Skin epidermis (tissue), 12 donors: Measurements from ENCODE around the gene STRC.
"Not testable (repeated sequence)": the region's sequence is repeated elsewhere in the genome, so short reads cannot be mapped to it uniquely, and the experiment has no call there.

Source experiments
- H3K27ac ChIP-seq, 21 experiments: fragments of 200-600 bp; sonication (generic) in 11 of 21; one replicate each; pipeline ENCODE4 v1.5.0; 2020; ENCODE audit warnings: mild to moderate bottlenecking in 3 of 21, inconsistent platforms in 2 of 21, moderate library complexity in 2 of 21
- H3K4me3 ChIP-seq, 7 experiments: fragments of 200-600 bp; sonication (generic) in 2 of 7; one replicate each; pipeline ENCODE4 v1.5.0; 2020; ENCODE audit warnings: inconsistent platforms in 2 of 7, mild to moderate bottlenecking in 2 of 7, moderate library complexity in 1 of 7

STRC gene

GRCh38 chr15:43618700-43619099, at the start of gene STRC:
TSS of gene STRC (minus strand) at chr15:43618800. CDS start at chr15:43618722, 78 bp downstream.
- H3K27ac ChIP-seq, H3K4me3 ChIP-seq: not testable (repeated sequence)

GRCh38 chr15:43666177-43666576, 47.6 kb upstream of the STRC start:
- not testable (repeated sequence) for H3K27ac ChIP-seq, H3K4me3 ChIP-seq

DNA sequence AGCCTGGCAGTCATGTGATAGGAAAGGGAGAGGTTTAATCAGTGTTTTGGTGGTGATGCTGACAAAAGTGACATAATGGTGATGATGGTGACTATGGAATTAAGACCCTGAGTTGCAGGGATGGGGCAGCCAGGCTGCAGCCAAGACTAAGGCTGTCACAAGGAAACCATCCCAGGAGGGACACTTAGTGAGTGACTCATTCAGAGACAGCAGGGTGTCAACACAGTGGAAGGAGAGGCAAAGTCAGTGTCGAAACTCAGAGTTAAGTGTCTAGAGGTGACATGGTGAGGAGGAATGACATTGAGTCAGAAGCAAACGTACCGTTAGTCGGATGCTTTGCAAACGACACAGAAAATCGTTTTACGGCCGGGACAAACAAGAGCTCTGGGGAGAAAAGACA, 44.7 kb upstream of the STRC start:
- not testable (repeated sequence) for H3K4me3 ChIP-seq, H3K27ac ChIP-seq

DNA sequence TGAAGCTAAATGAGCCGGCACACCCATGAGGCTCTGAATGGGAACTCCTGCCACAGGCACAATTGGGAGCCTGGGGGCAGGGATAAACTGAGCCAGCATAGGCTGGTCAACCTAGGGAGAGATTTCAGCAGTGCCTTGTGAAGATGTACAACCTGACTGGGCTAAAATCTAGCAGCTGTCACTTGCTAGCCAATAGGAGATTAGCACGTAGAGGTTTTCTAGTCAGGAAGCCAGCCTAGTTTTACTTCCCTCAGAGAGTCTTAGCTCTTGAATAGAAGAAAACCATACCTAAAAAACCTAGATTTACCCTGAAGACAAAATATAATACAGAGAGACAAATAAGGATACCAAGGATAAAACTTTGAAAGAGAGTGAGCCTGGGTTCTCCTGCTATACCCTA, 43.7 kb upstream of the STRC start:
- not testable (repeated sequence) for H3K4me3 ChIP-seq

GRCh38 chr15:43659727-43660126, 41.1 kb upstream of the STRC start:
- H3K4me3 ChIP-seq, H3K27ac ChIP-seq: not testable (repeated sequence)

More for the DNA sequence above, 43.7 kb upstream of the STRC start:
- H3K27ac ChIP-seq = not testable (repeated sequence)

- H3K27ac ChIP-seq, H3K4me3 ChIP-seq: not testable (repeated sequence)
Measured at GRCh38 chr15:43649430-43649926, 30.9 kb upstream of the STRC start.

DNA sequence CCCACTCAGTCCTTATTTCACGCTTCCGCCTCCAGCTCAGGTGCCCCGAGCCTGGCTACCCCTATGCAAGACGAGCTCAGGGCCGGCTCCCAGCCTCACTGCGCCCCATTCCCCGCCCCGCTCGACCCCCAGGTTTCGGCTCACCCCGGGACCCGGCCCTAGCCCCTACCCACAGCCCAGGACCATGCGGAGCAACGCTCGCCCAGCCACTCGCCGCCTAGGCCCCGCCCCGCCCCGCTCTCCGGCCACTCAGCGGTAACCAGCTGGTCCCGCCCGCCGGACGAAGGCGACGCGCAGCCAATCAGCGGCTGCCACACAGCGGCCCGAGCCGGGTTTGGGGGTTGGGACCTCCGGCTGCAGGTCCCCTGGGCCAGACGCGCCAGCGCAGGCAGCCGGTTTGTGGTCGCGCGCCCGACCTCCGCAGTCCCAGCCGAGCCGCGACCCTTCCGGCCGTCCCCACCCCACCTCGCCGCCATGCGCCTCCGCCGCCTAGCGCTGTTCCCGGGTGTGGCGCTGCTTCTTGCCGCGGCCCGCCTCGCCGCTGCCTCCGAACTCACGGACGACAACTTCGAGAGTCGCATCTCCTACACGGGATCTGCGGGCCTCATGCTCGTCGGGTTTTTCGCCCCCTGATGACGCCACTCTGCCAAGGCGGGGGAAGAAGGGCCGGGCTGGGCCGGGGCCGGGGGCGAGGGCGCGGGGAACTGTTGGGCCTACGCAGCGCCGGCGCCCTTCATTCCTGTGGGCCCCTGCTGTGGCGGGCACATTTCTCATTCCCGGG, 30.2 kb upstream of the STRC start, which contains the start of gene CATSPER2:
Gene CATSPER2, minus strand, starts transcription at position 196 of the 781 bp plus-strand sequence. CDS start 783 bp downstream, outside the sequence.
- Histone ChIP-seq H3K4me3 (no peak within 1 kb of the TSS), H3K27ac (no peak within 1 kb of the TSS)

DNA sequence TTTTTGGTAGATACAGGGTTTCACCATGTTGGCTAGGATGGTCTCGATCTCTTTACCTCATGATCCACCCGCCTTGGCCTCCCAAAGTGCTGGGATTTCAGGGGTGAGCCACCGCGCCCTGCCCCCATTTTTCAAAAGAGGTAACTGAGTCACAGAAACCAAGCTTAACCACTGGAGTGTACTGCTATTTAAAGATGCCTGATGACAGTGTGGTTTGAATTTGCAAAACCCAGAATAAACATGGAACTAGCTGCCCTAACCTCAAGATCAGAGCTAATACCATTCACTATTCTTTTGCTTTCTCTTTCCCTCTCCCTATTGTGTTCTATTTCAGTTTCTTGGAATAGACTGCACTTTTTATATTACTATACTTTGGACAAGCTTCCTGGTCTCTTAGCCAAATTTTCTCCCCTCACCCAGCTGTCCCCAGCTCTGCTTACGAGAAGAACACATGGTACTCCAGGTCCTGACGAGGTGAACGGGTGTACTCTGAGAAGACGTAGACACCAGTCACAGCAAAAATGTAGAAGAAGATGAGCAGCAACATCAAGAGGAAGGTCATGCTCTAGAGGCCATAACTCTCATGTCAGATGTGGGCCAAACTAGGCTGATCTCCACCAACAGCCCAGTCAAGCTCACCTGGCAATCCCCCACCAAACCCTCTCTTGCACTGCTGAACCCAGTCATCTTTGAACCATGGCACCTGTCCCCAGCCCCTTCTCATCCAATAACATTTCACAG, 20.0 kb upstream of the STRC start:
- H3K27ac ChIP-seq, H3K4me3 ChIP-seq: not testable (repeated sequence)

DNA sequence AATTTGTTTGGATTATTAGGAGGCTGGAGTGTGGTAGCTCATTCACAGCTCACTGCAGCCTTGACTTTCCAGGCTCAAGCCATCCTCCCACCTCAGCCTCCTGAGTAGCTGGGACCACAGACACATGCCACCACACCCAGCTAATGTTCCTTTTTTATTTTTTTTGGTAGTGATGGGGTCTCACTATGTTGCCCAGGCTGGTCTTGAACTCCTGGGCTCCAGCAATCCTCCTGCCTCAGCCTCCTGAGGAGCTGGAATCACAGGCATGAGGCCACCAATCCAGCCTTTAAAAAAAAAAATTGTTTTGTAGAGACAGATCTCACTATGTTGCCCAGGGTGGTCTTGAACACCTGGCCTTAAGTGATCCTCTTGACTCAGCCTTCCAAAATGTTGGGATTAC, 8.3 kb upstream of the STRC start:
- not testable (repeated sequence) for H3K4me3 ChIP-seq, H3K27ac ChIP-seq

GRCh38 chr15:43625106-43625505, 6.5 kb upstream of the STRC start:
- Histone ChIP-seq H3K4me3 (no peak overlapping the region), H3K27ac (no peak overlapping the region)

DNA sequence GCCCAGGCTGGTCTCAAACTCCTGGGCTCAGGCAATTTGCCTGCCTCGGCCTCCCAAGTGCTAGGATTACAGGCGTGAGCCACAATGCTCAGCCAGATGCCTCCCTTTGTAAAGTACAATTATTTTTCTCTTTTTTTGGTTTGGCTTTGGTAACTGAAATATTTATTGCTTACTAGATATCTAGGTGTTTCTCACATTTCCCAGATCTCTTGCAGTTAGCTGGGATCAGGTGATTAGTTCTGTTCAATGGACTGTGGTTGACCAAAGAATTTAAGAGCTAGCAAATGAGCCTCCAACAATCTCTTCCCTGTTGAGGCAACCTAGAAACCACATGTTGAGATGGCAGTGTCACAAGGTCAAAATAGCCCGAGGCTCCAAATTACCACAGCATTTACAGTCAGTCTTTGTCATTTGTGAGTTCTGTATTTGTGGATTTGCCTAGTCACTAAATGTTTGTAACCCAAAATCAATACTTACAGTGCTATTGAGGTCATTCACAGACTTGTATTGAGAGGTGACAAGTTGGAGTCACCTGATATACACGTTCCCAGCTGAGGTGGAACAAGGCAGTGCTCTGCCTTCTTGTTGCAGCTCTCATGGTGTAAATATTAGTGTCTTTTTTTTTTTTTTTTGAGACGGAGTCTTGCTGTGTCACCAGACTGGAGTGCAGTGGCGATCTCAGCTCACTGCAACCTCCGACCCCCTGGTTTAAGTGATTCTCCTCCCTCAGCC, 3.6 kb upstream of the STRC start:
- not testable (repeated sequence) for H3K27ac ChIP-seq, H3K4me3 ChIP-seq

DNA sequence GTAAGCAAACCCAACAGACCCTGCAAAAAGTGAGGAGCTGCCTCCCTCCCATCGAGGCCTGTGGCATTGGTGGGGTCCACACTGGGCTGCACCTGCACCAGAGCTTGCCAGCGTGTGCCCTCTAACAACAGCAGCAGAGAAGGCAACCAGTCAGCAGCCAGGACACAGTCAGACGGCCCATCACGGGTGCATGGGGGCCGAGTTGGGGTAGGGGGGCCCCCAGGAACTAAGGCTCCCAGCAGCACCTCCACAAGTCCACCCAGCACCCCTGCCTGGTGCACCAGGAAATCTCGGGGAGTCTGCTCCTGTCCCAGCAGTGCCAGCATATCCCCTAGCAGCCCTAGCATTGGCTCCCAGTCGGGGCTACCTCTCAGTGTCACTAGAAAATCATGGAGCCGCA, 850 bp downstream of the STRC start:
- not testable (repeated sequence) for H3K4me3 ChIP-seq, H3K27ac ChIP-seq

- H3K4me3 ChIP-seq = not testable (repeated sequence)
Measured at GRCh38 chr15:43602233-43602632, 16.4 kb downstream of the STRC start.

GRCh38 chr15:43600200-43600599, 18.4 kb downstream of the STRC start:
- not testable (repeated sequence) for H3K4me3 ChIP-seq, H3K27ac ChIP-seq

More at GRCh38 chr15:43602233-43602632, 16.4 kb downstream of the STRC start:
- H3K27ac ChIP-seq = not testable (repeated sequence)

DNA sequence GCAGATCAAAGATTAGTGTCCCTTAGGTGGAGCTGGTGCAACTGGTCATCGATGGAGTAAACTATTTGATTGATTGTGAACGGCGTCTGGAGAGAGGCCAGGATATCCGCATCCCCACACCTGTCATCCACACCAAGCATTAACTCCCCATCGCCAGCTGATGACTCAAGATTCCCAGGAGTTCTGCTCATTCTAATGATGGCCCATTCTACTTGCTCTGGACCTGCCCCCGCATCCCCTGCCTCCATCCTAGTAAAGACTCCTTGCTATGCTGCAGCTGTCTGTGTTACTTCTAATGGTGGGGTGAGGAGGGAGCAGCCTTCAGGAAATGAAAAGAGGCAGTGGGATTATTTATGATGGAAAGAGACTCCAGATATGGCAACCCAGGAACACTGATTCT, 19.5 kb downstream of the STRC start:
- not testable (repeated sequence) for H3K4me3 ChIP-seq, H3K27ac ChIP-seq

- not testable (repeated sequence) for H3K27ac ChIP-seq, H3K4me3 ChIP-seq
Measured at GRCh38 chr15:43593328-43594190, 25.0 kb downstream of the STRC start, which contains the start of gene CKMT1B. TSS of gene CKMT1B (plus strand) at chr15:43594027. CDS start at chr15:43594219, 192 bp downstream.

DNA sequence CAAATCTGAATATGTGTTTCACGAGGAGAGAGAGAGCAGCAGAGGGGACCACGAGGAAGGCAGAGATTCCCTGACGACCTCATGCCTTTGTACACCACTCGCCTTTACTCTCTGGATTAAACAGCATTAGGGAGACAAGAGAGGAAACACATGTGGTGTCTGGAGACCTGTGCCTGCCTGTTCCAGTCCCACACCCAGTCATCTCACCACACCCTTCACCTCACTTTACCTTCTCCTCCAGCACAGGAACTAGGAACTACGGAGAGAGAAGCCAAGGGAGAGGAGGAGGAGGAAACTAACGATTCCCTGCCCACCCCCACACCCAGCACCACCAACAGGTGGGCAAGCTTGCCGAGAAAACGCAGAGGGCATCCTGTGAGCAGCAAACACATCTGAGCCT, 25.8 kb downstream of the STRC start:
- H3K27ac ChIP-seq, H3K4me3 ChIP-seq: not testable (repeated sequence)

- not testable (repeated sequence) for H3K27ac ChIP-seq, H3K4me3 ChIP-seq
Measured at GRCh38 chr15:43589778-43590466, 28.7 kb downstream of the STRC start, which contains the start of gene PPIP5K1. TSS of gene PPIP5K1 (minus strand) at chr15:43590208. CDS start at chr15:43584504, 5,704 bp downstream.
